Loucy (cell line): ENCODE results near the gene ELOVL6.

Experiments used
- H2AFZ ChIP-seq: fragments of 200-600 bp; sonication (generic); 2 replicates; pipeline ENCODE4 v1.6.0; 2016; ENCODE audit warnings: antibody characterized with exemption, mild to moderate bottlenecking, low read length, moderate library complexity
- H3F3A ChIP-seq: fragments of 200-600 bp; 2 replicates; pipeline ENCODE4 v1.6.0; 2016; ENCODE audit warnings: antibody characterized with exemption, low read depth, mild to moderate bottlenecking
- H3K27me3 ChIP-seq: fragments of 200-600 bp; sonication (generic); 2 replicates; pipeline ENCODE4 v1.6.1; 2014; ENCODE audit warnings: low read length, mild to moderate bottlenecking; ENCODE audit not compliant: insufficient read depth, poor library complexity, severe bottlenecking
- H3K36me3 ChIP-seq: fragments of 200-600 bp; sonication (generic); 2 replicates; pipeline ENCODE4 v1.6.1; 2016; ENCODE audit warnings: low read length; ENCODE audit not compliant: insufficient read depth
- H3K4me1 ChIP-seq: fragments of 200-600 bp; sonication (generic); 2 replicates; pipeline ENCODE4 v1.5.1; 2014; ENCODE audit warnings: low read length, mild to moderate bottlenecking; ENCODE audit not compliant: insufficient read depth, poor library complexity, severe bottlenecking
- H3K4me2 ChIP-seq: fragments of 200-600 bp; sonication (generic); 2 replicates; pipeline ENCODE4 v1.6.0; 2014; ENCODE audit warnings: antibody characterized with exemption, low read length, low read depth, mild to moderate bottlenecking; ENCODE audit not compliant: poor library complexity, severe bottlenecking
- H3K4me3 ChIP-seq: fragments of 200-600 bp; sonication (generic); 2 replicates; pipeline ENCODE4 v1.5.1; 2014; ENCODE audit warnings: low read length, mild to moderate bottlenecking, mixed read lengths; ENCODE audit not compliant: poor library complexity, severe bottlenecking
- H3K79me2 ChIP-seq: fragments of 200-600 bp; sonication (generic); 2 replicates; pipeline ENCODE4 v1.6.1; 2014; ENCODE audit warnings: low read length; ENCODE audit not compliant: insufficient read depth
- H3K9ac ChIP-seq: fragments of 200-600 bp; sonication (generic); 2 replicates; pipeline ENCODE4 v1.6.0; 2014; ENCODE audit warnings: mild to moderate bottlenecking, low read depth, low read length, moderate library complexity; ENCODE audit not compliant: poor library complexity, severe bottlenecking
- H3K9me2 ChIP-seq: fragments of 200-600 bp; sonication (generic); replicated peaks from 2 replicates; pipeline ENCODE4 v1.6.1; 2016; ENCODE audit warnings: low read depth, low read length, mixed read lengths
- H3K9me3 ChIP-seq: fragments of 200-600 bp; sonication (generic); 2 replicates; pipeline ENCODE4 v1.6.1; 2014; ENCODE audit warnings: mild to moderate bottlenecking, antibody characterized with exemption, low read length, low read depth; ENCODE audit not compliant: insufficient read depth
- H4K20me1 ChIP-seq: fragments of 200-600 bp; sonication (generic); 2 replicates; pipeline ENCODE4 v1.6.0; 2014; ENCODE audit warnings: antibody characterized with exemption, low read length, mild to moderate bottlenecking; ENCODE audit not compliant: insufficient read depth, poor library complexity, severe bottlenecking
- EZH2phosphoT487 ChIP-seq: fragments of 200-600 bp; IDR thresholded peaks from 2 replicates; pipeline ENCODE4 v1.6.1; 2018; ENCODE audit warnings: antibody characterized with exemption, mild to moderate bottlenecking, moderate library complexity, borderline replicate concordance
- TF ChIP-seq, protein P1 (sequence below): fragments of 200-600 bp; sonication (generic); conservative IDR thresholded peaks from 2 replicates; pipeline ENCODE4 v1.5.1; 2014; ENCODE audit warnings: mild to moderate bottlenecking, antibody characterized with exemption, low read length

Gene ELOVL6

DNA sequence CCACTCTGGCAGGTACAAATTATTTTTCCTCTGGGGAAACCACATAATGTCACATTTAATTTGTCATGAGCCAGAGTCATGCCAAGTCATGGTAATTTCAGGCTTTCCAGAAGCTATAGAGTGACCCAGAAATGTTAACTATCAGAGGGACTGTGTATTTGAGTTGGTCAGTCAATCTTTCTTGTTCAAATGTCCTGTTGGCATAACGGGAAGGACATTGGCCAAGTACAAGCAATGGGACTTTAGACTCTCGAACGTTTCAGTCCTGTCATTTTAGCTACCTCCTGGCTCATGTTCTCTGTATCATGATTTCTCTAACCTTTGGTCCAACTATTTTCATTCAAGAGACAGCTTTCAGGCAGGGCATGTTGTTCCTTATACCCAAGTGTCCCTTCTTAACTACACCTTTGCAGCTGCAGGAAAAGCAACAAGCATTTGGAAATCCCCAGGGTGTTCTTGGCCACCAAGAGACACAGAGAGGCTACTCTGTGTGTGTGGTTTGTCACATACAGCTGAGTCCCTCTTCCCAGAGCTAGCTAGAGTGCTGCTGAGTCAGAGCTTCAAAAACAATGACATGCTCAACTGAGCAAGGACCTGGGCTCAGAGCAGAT, 143.2 kb downstream of the ELOVL6 start:
- H4K20me1 ChIP-seq, result peaks cover 3% of the 10 kb centered on the region
- H3F3A ChIP-seq, result no peaks in the 10 kb centered on the region
- TF ChIP-seq EZH2phosphoT487, result no peak
- TF ChIP-seq, protein P1, sequence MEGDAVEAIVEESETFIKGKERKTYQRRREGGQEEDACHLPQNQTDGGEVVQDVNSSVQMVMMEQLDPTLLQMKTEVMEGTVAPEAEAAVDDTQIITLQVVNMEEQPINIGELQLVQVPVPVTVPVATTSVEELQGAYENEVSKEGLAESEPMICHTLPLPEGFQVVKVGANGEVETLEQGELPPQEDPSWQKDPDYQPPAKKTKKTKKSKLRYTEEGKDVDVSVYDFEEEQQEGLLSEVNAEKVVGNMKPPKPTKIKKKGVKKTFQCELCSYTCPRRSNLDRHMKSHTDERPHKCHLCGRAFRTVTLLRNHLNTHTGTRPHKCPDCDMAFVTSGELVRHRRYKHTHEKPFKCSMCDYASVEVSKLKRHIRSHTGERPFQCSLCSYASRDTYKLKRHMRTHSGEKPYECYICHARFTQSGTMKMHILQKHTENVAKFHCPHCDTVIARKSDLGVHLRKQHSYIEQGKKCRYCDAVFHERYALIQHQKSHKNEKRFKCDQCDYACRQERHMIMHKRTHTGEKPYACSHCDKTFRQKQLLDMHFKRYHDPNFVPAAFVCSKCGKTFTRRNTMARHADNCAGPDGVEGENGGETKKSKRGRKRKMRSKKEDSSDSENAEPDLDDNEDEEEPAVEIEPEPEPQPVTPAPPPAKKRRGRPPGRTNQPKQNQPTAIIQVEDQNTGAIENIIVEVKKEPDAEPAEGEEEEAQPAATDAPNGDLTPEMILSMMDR, result no peak
- no peaks in the 10 kb centered on the region for H3K9me2 ChIP-seq
- H2AFZ ChIP-seq, result no peak overlapping the region
- H3K4me2 ChIP-seq, result no peak overlapping the region
- H3K27me3 ChIP-seq, result no peaks in the 10 kb centered on the region
- H3K4me3 ChIP-seq, result no peak overlapping the region
- no peak overlapping the region for H3K9ac ChIP-seq
- H3K36me3 ChIP-seq, result peaks cover 44% of the 10 kb centered on the region; the same call in 1 of the 2 replicates
- H3K9me3 ChIP-seq, result no peaks in the 10 kb centered on the region
- H3K4me1 ChIP-seq, result peaks cover 16% of the 10 kb centered on the region
- H3K79me2 ChIP-seq, result no peaks in the 10 kb centered on the region

DNA sequence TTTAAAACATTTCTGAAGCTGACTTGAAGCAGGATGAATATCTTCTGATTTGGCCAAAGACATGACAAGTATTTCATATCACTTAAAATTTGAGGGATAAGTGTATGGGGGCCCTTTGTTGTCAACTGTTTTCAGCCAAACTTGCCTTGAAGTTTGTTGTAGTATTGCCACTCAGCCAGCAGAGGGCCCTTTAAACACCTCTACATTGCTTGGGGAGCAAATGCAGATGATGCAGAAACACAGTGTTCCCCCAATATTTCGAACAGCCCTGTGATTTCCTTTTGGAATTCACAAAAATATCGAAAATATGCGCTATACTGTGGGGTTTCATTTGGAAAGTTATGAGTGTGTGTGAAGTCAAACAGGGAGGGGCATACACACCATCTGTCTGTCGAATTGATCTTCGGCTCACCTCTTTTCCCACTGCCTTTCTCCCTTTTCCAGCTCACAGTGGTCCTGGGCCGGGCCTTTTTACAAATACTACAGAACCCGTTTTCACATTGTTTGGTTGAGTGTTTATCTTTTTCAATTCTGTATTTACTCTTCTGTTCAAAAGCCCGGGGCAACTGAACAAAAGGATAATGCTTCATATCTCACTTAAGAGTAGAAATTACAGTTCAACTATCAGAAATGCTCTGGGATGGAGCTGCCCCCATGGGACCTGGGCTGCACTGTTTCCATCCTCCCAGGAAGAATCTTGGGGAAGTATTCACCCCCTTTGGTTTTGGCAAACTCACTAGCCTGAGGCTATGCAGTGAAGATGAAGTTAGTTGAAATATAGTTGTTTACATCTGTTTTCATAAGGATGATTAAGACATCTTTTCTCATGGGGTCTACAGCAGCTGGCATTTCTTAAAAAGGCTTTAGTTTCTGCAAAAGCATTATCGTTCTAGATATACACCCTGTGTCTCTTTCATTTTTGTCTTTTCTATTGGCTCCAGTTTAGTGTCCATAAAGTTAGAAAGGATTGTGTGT, 148.2 kb downstream of the ELOVL6 start:
- H4K20me1 ChIP-seq, result no peaks in the 10 kb centered on the region
- no peak for TF ChIP-seq EZH2phosphoT487
- TF ChIP-seq, protein P1, result peak; percentile 91
- no peak overlapping the region for H3K4me3 ChIP-seq
- H3K9me3 ChIP-seq, result no peaks in the 10 kb centered on the region
- H3K9me2 ChIP-seq, result no peaks in the 10 kb centered on the region
- H3K27me3 ChIP-seq, result no peaks in the 10 kb centered on the region
- H3K4me1 ChIP-seq, result peaks cover 5% of the 10 kb centered on the region
- peaks cover 43% of the 10 kb centered on the region; the same call in 1 of the 2 replicates for H3K36me3 ChIP-seq
- no peak overlapping the region for H3K9ac ChIP-seq
- no peak overlapping the region for H3K4me2 ChIP-seq
- H2AFZ ChIP-seq, result no peak overlapping the region
- H3F3A ChIP-seq, result no peaks in the 10 kb centered on the region
- no peaks in the 10 kb centered on the region for H3K79me2 ChIP-seq

DNA sequence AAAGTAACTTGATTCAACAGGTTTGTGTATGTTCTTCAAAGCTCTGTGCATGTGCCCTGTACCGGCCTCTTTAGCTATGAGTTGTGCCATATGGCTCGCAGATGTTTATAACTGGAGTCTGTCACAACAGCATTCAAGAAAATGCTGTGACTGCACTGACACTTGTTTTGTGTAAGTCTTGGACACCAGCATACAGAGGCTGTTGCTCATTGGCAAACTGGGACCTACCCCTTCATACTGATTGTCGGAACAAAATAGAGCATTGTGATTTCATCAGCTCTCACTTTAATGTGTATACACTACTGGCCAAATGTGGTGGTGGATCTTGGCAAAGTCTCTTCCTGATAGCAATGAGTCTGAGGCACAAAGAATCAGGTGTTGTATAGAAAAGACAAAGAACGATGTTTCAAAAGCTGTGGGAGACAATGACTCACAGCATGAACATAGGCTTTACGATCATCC, 151.8 kb downstream of the ELOVL6 start:
- no peak overlapping the region for H3K9ac ChIP-seq
- H3K79me2 ChIP-seq, result no peaks in the 10 kb centered on the region
- TF ChIP-seq EZH2phosphoT487, result no peak
- TF ChIP-seq, protein P1, result no peak
- no peaks in the 10 kb centered on the region for H3F3A ChIP-seq
- H3K9me2 ChIP-seq, result no peaks in the 10 kb centered on the region
- no peak overlapping the region for H3K4me2 ChIP-seq
- peaks cover 27% of the 10 kb centered on the region; the same call in 1 of the 2 replicates for H3K36me3 ChIP-seq
- no peaks in the 10 kb centered on the region for H3K4me1 ChIP-seq
- H2AFZ ChIP-seq, result no peak overlapping the region
- H4K20me1 ChIP-seq, result no peaks in the 10 kb centered on the region
- no peak overlapping the region for H3K4me3 ChIP-seq
- H3K27me3 ChIP-seq, result no peaks in the 10 kb centered on the region
- no peaks in the 10 kb centered on the region for H3K9me3 ChIP-seq
